Adrenal gland (tissue), 12 donors: ENCODE measurements around the gene ENOX1. TPM values are rescaled to one million over a fixed set of nuclear protein-coding genes. Genes with fewer than 3 reads are reported as not detected.

Experiments
- DNase-seq, 7 donors: peaks; one replicate each; pipeline ENCODE4 v3.0.0-alpha.2; 2019 to 2020
- H3K27ac ChIP-seq, 5 donors: fragments of 200-600 bp; sonication (generic) in 4 of 5; 1 replicate in 3 of 5; 2 replicates in 2 of 5; pipeline versions ENCODE4 v1.5.1 to v1.8.0; 2016 to 2020; ENCODE audit warnings: mild to moderate bottlenecking in 1 of 5
- H3K27me3 ChIP-seq: fragments of 200-600 bp; 2 replicates; pipeline ENCODE4 v1.8.0; 2021
- H3K36me3 ChIP-seq, 2 donors: fragments of 200-600 bp; replicated peaks in 1 of 2; 1 replicate in 1 of 2; 2 replicates in 1 of 2; pipeline versions ENCODE4 v1.5.1 to v1.8.0; 2018 to 2022
- H3K4me1 ChIP-seq, 2 donors: fragments of 200-600 bp; replicated peaks in 1 of 2; 1 replicate in 1 of 2; 2 replicates in 1 of 2; pipeline versions ENCODE4 v1.5.1 to v1.8.0; 2018 to 2021
- H3K4me3 ChIP-seq, 4 donors: fragments of 200-600 bp; sonication (generic) in 3 of 4; one replicate each; pipeline ENCODE4 v1.5.1; 2016 to 2018
- H3K9me3 ChIP-seq, 3 donors: fragments of 200-600 bp; sonication (generic) in 1 of 3; replicated peaks in 1 of 3; 1 replicate in 2 of 3; 2 replicates in 1 of 3; pipeline versions ENCODE4 v1.5.1 to v1.8.0; 2016 to 2021
- POLR2A ChIP-seq, 2 donors: fragments of 450-650 bp; IDR thresholded peaks; one replicate each; pipeline ENCODE4 v1.6.1; 2017; ENCODE audit warnings: antibody characterized with exemption in 2 of 2, mild to moderate bottlenecking in 2 of 2, moderate library complexity in 1 of 2
- WGBS, 4 donors: extraction: QIAGEN DNeasy Blood & Tissue Kit in 2 of 4; methylation state at CpG; one replicate each; pipeline versions ENCODE4 v1.1.5 to v1.1.7; 2013 to 2017; 5-methylcytosine and 5-hydroxymethylcytosine counted together
- intact Hi-C, 2 donors: fragments of 100-400 bp; cut with DNase I; formaldehyde crosslinking; loops; one replicate each; pipeline versions ENCODE4 v1.14.1 to v1.15.0; 2022 to 2023
- polyA plus RNA-seq, 3 donors: library from polyadenylated mRNA; stranded (reverse); fragments of 200-250 nt in 2 of 3; fragments of 350-450 nt in 1 of 3; fragmentation: Illumina TruSeq in 1 of 3; extraction: RNeasy Lipid Tissue Mini Kit (QIAGEN cat#74804) in 1 of 3; gene quantifications; one replicate each; pipeline ENCODE4 v1.2.3, GENCODE V29; 2013 to 2014
- total RNA-seq, 9 donors: library from RNA; depleted of rRNA in 4 of 9; stranded (reverse); fragments of >200 nt in 4 of 9; fragments of 120-200 nt in 1 of 9; fragmentation: NEBNext Ultra II Directional in 1 of 9; extraction: Animal tissue kit (Norgen Biotek cat#: 25700) in 1 of 9; gene quantifications; one replicate each; pipeline versions ENCODE4 v1.1.0 to v1.2.4, GENCODE V29; 2013 to 2023
- TF ChIP-seq, protein P1 (sequence below), 6 experiments: fragments of 450-650 bp in 4 of 6; fragments of 200-600 bp in 2 of 6; sonication (generic) in 1 of 6; IDR thresholded peaks; 1 replicate in 5 of 6; 2 replicates in 1 of 6; pipeline versions ENCODE4 v1.5.1 to v1.8.0; 2016 to 2021; ENCODE audit warnings: antibody characterized with exemption in 6 of 6, mild to moderate bottlenecking in 2 of 6, moderate library complexity in 1 of 6
- donor health status: healthy with polysubstance abuse.
- donor health status: Bipolar disorder and iron deficiency.
- donor health status: DM: yes; HTN: yes; CAD: no.
- donor health status: DM: no; HTN: no; CAD: no.
- donor health status: DM: no; HTN: no; CAD: no.
- donor health status: DM: yes; HTN: yes; CAD: no.

Gene ENOX1
- total and polyA plus RNA-seq, 12 donors: 0.25 to 5.8 (median 1.6) TPM

DNA sequence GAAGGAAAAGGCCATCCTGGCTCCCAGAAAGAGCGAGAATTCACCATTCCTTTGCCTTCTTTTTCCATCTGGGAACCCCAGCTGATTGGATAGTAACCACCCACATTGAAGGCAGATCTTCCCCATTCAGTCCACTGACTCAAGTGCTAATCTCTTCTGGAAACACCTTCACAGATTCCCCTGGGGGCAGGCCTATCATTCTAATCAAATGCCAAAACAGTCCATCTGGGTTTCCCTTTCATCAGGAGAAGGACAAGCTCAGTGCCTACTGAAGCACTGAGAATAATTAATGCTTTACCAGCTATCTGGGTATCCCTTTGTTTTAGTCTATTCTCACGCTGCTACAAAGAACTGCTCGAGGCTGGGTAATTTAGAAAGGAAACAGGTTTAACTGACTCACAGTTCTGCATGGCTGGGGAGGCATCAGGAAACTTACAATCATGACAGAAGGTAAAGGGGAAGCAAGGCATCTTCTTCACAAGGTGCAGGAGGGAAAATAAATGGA lies 293.2 kb downstream of the ENOX1 start:
- H3K4me3 ChIP-seq: no peak overlapping the region
- intact Hi-C loops: no loop called here
- 87 to 93% (median 89%) methylated on average over 3 of the region's 3 CpGs for WGBS, 4 donors
- H3K36me3 ChIP-seq: no peaks in the 10 kb centered on the region
- no peak for TF ChIP-seq POLR2A (IDR thresholded peaks at IDR 0.05)
- TF ChIP-seq, protein P1, sequence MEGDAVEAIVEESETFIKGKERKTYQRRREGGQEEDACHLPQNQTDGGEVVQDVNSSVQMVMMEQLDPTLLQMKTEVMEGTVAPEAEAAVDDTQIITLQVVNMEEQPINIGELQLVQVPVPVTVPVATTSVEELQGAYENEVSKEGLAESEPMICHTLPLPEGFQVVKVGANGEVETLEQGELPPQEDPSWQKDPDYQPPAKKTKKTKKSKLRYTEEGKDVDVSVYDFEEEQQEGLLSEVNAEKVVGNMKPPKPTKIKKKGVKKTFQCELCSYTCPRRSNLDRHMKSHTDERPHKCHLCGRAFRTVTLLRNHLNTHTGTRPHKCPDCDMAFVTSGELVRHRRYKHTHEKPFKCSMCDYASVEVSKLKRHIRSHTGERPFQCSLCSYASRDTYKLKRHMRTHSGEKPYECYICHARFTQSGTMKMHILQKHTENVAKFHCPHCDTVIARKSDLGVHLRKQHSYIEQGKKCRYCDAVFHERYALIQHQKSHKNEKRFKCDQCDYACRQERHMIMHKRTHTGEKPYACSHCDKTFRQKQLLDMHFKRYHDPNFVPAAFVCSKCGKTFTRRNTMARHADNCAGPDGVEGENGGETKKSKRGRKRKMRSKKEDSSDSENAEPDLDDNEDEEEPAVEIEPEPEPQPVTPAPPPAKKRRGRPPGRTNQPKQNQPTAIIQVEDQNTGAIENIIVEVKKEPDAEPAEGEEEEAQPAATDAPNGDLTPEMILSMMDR (IDR thresholded peaks at IDR 0.05): no peak
- no peaks in the 10 kb centered on the region for H3K27me3 ChIP-seq
- H3K27ac ChIP-seq: no peak overlapping the region
- no peaks in the 10 kb centered on the region for H3K4me1 ChIP-seq
- no peak for DNase-seq
- H3K9me3 ChIP-seq: no peaks in the 10 kb centered on the region

DNA sequence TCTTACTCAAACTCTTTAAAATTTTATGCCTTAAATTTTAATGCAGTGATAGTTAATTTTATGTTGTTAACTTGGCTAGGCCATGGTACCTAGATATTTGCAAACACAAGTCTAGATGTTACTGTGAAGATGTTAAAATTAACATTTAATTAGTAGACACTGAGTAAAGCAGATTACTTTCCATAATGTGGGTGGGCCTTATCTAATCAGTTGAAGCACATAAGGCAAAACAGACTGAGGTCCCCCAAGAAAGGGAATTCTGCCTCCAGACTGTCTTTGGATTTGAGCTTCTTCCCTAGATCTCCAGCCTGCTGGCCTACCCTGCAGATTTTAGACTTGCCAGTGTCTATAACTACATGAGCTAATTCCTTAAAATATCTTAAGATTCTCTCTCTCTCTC lies 294.0 kb downstream of the ENOX1 start:
- Histone ChIP-seq H3K4me1 (no peaks in the 10 kb centered on the region), H3K27me3 (no peaks in the 10 kb centered on the region), H3K4me3 (no peak overlapping the region), H3K27ac (no peak overlapping the region), H3K36me3 (no peaks in the 10 kb centered on the region), H3K9me3 (no peaks in the 10 kb centered on the region)
- intact Hi-C loops: no loop called here
- no peak for TF ChIP-seq POLR2A (IDR thresholded peaks at IDR 0.05)
- TF ChIP-seq, protein P1 (IDR thresholded peaks at IDR 0.05): no peak
- no peak for DNase-seq

- H3K36me3 ChIP-seq: no peaks in the 10 kb centered on the region
- no peaks in the 10 kb centered on the region for H3K9me3 ChIP-seq
- no peak for DNase-seq
- intact Hi-C loops: no loop called here
- H3K27ac ChIP-seq: no peak overlapping the region
- TF ChIP-seq, protein P1 (IDR thresholded peaks at IDR 0.05): no peak
- H3K27me3 ChIP-seq: no peaks in the 10 kb centered on the region
- H3K4me1 ChIP-seq: no peaks in the 10 kb centered on the region
- no peak overlapping the region for H3K4me3 ChIP-seq
- 85 to 91% (median 88%) methylated on average over 2 of the region's 2 CpGs for WGBS, 4 donors
These were observed 294.5 kb downstream of the ENOX1 start for GRCh38 chr13:43492311-43492710.

DNA sequence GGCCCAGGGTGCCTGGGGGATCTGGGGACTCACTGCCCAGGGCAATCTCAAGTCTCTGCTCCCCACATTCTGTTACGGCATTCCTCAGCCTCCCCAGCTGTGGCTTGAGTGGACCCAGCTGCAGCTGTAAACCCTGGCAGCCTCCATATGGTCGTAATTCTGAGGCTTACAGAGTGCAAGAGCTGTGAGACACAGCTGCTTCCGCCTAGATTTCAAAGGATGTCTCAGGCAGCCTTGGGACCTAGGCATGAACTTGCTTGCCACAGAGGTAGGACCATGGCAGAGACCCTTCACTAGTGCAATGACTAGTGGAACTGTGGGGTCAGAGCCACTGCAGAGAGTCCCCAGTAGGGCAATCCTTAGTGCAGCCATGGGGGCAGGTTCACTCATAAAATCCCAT lies 297.5 kb downstream of the ENOX1 start:
- Histone ChIP-seq H3K27ac (no peak overlapping the region), H3K27me3 (no peaks in the 10 kb centered on the region), H3K4me1 (no peaks in the 10 kb centered on the region), H3K4me3 (no peak overlapping the region), H3K9me3 (no peaks in the 10 kb centered on the region), H3K36me3 (no peaks in the 10 kb centered on the region)
- no peak for DNase-seq
- 75 to 100% (median 82%) methylated on average over 1 to 3 of the region's 3 CpGs for WGBS, 4 donors
- TF ChIP-seq, protein P1 (IDR thresholded peaks at IDR 0.05): no peak
- no peak for TF ChIP-seq POLR2A (IDR thresholded peaks at IDR 0.05)
- intact Hi-C loops: no loop called here
